ENCODE results near the gene GAB4. TPM values are rescaled to one million over a fixed set of nuclear protein-coding genes. Genes with fewer than 3 reads are reported as not detected.

Gene GAB4
- total RNA-seq, 4 donors from 2014 or later = not detected

DNA sequence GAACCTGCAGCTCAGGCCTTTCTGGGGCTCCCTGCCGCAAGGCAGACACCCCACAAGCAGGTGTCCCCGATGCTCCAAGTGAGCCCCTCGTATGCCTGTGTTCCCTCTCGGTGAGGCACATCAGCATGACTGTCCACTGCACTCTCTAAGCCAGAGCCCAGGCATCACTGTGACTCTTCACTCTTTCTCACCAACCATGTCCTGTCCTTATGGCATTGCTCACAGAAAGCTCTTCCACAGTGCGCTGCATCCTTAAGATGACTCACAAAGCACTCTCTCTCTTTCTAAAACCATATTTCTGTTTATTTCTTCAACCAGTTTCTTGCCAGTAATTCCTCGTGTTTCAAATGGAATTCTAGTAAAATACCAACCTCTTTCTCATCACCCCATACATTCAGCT is 18.1 kb downstream of the GAB4 start:
- no peaks in the 10 kb centered on the region for H3K36me3 ChIP-seq
- 78% methylated on average over 6 of the region's 6 CpGs for WGBS
- no peaks in the 10 kb centered on the region for H3K4me1 ChIP-seq
- H3K27ac ChIP-seq (replicated peaks in 1 of 4) = no peak overlapping the region
- intact Hi-C loops (cut with DNase I) = no loop called here
- peaks cover 0 to 9% (median 0%) of the 10 kb centered on the region in 4 donors for H3K27me3 ChIP-seq
- TF ChIP-seq POLR2AphosphoS5 (IDR thresholded peaks at IDR 0.05) (no peak), EP300 (IDR thresholded peaks at IDR 0.05) (no peak)
- peaks cover 0 to under 1% (median 0%) of the 10 kb centered on the region in 4 donors for H3K9me3 ChIP-seq
- no peak overlapping the region for H3K4me3 ChIP-seq
- no peak for DNase-seq (ENCODE audit: extremely low spot score)

DNA sequence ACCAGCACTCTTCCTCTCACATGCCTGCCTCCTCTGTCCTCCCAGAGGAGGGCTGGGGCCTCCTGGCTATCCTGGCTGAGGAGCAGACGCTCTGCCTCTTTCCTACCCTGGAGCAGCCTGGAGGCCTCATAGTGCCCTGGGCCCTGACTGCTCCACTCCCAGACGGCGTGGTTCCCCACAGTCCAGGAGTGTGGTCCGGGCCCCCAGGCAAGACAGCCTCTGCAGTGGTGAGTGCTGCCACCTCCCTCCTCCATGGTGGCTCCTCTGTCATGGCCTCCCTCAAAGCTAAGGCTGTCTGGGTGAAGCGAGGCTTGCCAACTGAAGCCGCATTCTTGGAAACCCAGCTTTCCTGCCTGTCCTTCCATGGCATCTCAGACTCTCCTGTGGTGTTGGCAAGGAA is 19.8 kb downstream of the GAB4 start:
- Histone ChIP-seq H3K27me3 (peaks cover 0 to 4% (median 0%) of the 10 kb centered on the region in 4 donors), H3K4me3 (no peak overlapping the region), H3K4me1 (no peaks in the 10 kb centered on the region), H3K27ac (replicated peaks in 1 of 4) (no peak overlapping the region), H3K36me3 (no peaks in the 10 kb centered on the region), H3K9me3 (peaks cover 0 to 16% (median 5%) of the 10 kb centered on the region in 4 donors)
- no peak for DNase-seq (ENCODE audit: extremely low spot score)
- TF ChIP-seq, protein P1, sequence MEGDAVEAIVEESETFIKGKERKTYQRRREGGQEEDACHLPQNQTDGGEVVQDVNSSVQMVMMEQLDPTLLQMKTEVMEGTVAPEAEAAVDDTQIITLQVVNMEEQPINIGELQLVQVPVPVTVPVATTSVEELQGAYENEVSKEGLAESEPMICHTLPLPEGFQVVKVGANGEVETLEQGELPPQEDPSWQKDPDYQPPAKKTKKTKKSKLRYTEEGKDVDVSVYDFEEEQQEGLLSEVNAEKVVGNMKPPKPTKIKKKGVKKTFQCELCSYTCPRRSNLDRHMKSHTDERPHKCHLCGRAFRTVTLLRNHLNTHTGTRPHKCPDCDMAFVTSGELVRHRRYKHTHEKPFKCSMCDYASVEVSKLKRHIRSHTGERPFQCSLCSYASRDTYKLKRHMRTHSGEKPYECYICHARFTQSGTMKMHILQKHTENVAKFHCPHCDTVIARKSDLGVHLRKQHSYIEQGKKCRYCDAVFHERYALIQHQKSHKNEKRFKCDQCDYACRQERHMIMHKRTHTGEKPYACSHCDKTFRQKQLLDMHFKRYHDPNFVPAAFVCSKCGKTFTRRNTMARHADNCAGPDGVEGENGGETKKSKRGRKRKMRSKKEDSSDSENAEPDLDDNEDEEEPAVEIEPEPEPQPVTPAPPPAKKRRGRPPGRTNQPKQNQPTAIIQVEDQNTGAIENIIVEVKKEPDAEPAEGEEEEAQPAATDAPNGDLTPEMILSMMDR (IDR thresholded peaks at IDR 0.05) = no peak
- no peak for TF ChIP-seq POLR2AphosphoS5 (IDR thresholded peaks at IDR 0.05)
- TF ChIP-seq EP300 (IDR thresholded peaks at IDR 0.05) = no peak
- TF ChIP-seq POLR2A (IDR thresholded peaks at IDR 0.05; ENCODE audit: low read depth) = no peak
- WGBS = 79% methylated on average over 6 of the region's 6 CpGs
- intact Hi-C loops (cut with DNase I) = no loop called here

GRCh38 chr22:16987822-16988221 is 20.2 kb downstream of the GAB4 start:
- Histone ChIP-seq H3K27me3 (peaks cover 0 to 4% (median 0%) of the 10 kb centered on the region in 4 donors), H3K9me3 (peaks cover 0 to 20% (median 9%) of the 10 kb centered on the region in 4 donors), H3K27ac (replicated peaks in 1 of 4) (no peak overlapping the region), H3K36me3 (no peaks in the 10 kb centered on the region), H3K4me1 (no peaks in the 10 kb centered on the region), H3K4me3 (no peak overlapping the region)
- 86% methylated on average over 6 of the region's 7 CpGs for WGBS
- no peak for DNase-seq (ENCODE audit: extremely low spot score)
- no peak for TF ChIP-seq POLR2AphosphoS5 (IDR thresholded peaks at IDR 0.05)
- TF ChIP-seq POLR2A (IDR thresholded peaks at IDR 0.05; ENCODE audit: low read depth) = no peak
- TF ChIP-seq, protein P1 (IDR thresholded peaks at IDR 0.05) = no peak
- intact Hi-C loops (cut with DNase I) = no loop called here

- Histone ChIP-seq H3K36me3 (no peaks in the 10 kb centered on the region), H3K27me3 (peaks cover 0 to 25% (median 0%) of the 10 kb centered on the region in 4 donors), H3K9me3 (no peaks in the 10 kb centered on the region), H3K4me1 (no peaks in the 10 kb centered on the region), H3K27ac (replicated peaks in 1 of 4) (no peak overlapping the region), H3K4me3 (no peak overlapping the region)
- TF ChIP-seq, protein P1 (IDR thresholded peaks at IDR 0.05) = no peak
- no peak for TF ChIP-seq EP300 (IDR thresholded peaks at IDR 0.05)
- TF ChIP-seq POLR2A (IDR thresholded peaks at IDR 0.05; ENCODE audit: low read depth) = no peak
- intact Hi-C loops (cut with DNase I) = no loop called here
- DNase-seq (ENCODE audit: extremely low spot score) = peak; percentile 57
- WGBS = 66% methylated on average over 10 of the region's 10 CpGs
These were observed 32.7 kb downstream of the GAB4 start for GRCh38 chr22:16975155-16975885.

DNA sequence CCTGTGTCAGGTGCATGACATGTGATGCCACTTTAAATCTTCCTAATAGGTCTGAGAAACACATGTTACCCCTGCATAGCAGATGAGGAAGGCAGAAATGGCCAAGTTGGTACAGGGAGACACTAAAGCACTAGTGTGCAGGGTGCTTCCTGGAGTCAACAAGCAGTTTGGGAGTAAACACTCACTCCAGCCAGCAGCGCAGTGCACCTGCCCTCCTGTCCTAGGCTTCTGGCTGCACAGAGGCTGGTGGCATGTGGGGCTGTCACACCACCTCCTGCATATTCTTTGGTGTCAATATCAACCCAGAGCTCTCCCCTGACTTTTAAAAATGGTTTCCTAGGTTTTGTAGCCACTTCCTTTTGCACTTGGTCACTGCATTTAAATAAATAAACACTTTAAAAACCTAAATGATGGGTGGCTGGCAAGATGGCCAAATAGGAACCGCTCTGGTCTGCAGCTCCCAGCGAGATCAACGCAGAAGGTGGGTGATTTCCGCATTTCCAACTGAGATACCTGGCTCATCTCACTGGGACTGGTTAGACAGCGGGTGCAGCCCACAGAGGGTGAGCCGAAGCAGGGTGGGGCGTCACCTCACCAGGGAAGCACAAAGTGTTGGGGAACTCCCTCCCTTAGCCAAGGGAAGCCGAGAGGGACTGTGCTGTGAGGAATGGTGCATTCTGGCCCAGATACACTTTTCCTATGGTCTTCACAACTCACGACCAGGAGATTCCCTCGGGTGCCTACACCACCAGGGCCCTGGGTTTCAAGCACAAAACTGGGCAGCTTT is 33.5 kb downstream of the GAB4 start:
- no peak overlapping the region for H3K4me3 ChIP-seq
- no peaks in the 10 kb centered on the region for H3K4me1 ChIP-seq
- H3K36me3 ChIP-seq = no peaks in the 10 kb centered on the region
- H3K27ac ChIP-seq (replicated peaks in 1 of 4) = no peak overlapping the region
- TF ChIP-seq EP300 (IDR thresholded peaks at IDR 0.05) = no peak
- TF ChIP-seq, protein P1 (IDR thresholded peaks at IDR 0.05) = no peak
- TF ChIP-seq POLR2AphosphoS5 (IDR thresholded peaks at IDR 0.05) = no peak
- no peak for TF ChIP-seq POLR2A (IDR thresholded peaks at IDR 0.05; ENCODE audit: low read depth)
- intact Hi-C loops (cut with DNase I) = no loop called here
- WGBS = 71% methylated on average over 11 of the region's 11 CpGs
- DNase-seq (ENCODE audit: extremely low spot score) = peak; percentile 62
- H3K9me3 ChIP-seq = no peaks in the 10 kb centered on the region
- peaks cover 0 to 25% (median 0%) of the 10 kb centered on the region in 4 donors for H3K27me3 ChIP-seq

Data from esophagus muscularis mucosa (tissue), 4 donors.